NCI-H1436 treated with DMSO at 0.1 percent for 48 hours (cell line): Measurements from ENCODE around the gene CIPC.

Source experiments
- DNase-seq: peaks from one replicate; lab custom pipeline; 2025; lab: John Stamatoyannopoulos, UW

CIPC gene

GRCh38 chr14:77153802-77154201, 55.7 kb downstream of the CIPC start:
- DNase-seq, result no peak

GRCh38 chr14:77154421-77154820, 56.4 kb downstream of the CIPC start:
- no peak for DNase-seq

GRCh38 chr14:77155083-77155482, 57.0 kb downstream of the CIPC start:
- no peak for DNase-seq

GRCh38 chr14:77157740-77158139, 59.7 kb downstream of the CIPC start:
- DNase-seq, result no peak

- DNase-seq, result no peak
Measured at GRCh38 chr14:77158175-77158881, 60.3 kb downstream of the CIPC start.

- DNase-seq, result no peak
Measured at GRCh38 chr14:77158882-77159255, 60.8 kb downstream of the CIPC start.

- no peak for DNase-seq
Measured at GRCh38 chr14:77161011-77161410, 63.0 kb downstream of the CIPC start.
